ENCODE measurements around the gene LINS1.

LINS1 gene

GRCh38 chr15:100544338-100544841, 57.6 kb downstream of the LINS1 start:
- no peaks in the 10 kb centered on the region for H3K9me3 ChIP-seq
- intact Hi-C loops (cut with DNase I; ENCODE audit: low total_unique reads), result no loop called here
- H3K36me3 ChIP-seq, result no peaks in the 10 kb centered on the region
- H3K4me1 ChIP-seq, result no peaks in the 10 kb centered on the region
- no peak for DNase-seq
- TF ChIP-seq CTCF (IDR thresholded peaks at IDR 0.05), result no peak
- H3K4me3 ChIP-seq, result no peak overlapping the region
- peaks cover 0 to 15% of the 10 kb centered on the region in 2 donors for H3K27me3 ChIP-seq
- no peak overlapping the region for H3K27ac ChIP-seq

DNA sequence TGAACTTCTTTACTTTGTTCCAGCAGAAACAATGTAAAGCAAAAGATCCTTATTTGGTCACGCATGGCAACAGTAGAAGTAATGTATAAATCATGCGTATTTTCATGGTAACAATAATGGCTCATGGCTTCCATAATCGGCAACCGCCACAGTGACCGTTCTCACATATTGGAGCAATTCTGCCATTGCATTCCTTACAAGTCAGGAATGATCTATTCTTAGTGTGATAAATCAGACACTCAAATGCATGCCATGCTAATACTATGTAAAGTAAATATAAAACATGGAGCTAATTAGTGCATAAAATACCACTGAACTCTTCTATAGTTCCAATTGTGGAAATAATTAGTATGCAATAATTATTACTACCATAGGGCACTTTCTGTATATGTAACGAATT, 59.7 kb downstream of the LINS1 start:
- Histone ChIP-seq H3K4me1 (no peaks in the 10 kb centered on the region), H3K36me3 (no peaks in the 10 kb centered on the region), H3K27ac (no peak overlapping the region), H3K27me3 (peaks cover 0 to 15% of the 10 kb centered on the region in 2 donors), H3K9me3 (peaks cover 0 to 6% (median 0%) of the 10 kb centered on the region in 3 donors), H3K4me3 (no peak overlapping the region)
- intact Hi-C loops (cut with DNase I; ENCODE audit: low total_unique reads), result no loop called here
- TF ChIP-seq CTCF (IDR thresholded peaks at IDR 0.05), result no peak
- DNase-seq, result no peak

GRCh38 chr15:100537331-100537730, 64.7 kb downstream of the LINS1 start:
- H3K27ac ChIP-seq, result no peak overlapping the region
- DNase-seq, result no peak
- intact Hi-C loops (cut with DNase I; ENCODE audit: low total_unique reads), result no loop called here
- no peak overlapping the region for H3K4me3 ChIP-seq
- peaks cover 0 to 5% of the 10 kb centered on the region in 2 donors for H3K27me3 ChIP-seq
- no peaks in the 10 kb centered on the region for H3K36me3 ChIP-seq
- H3K4me1 ChIP-seq, result no peaks in the 10 kb centered on the region
- no peak for TF ChIP-seq CTCF (IDR thresholded peaks at IDR 0.05)
- peaks cover 0 to 6% (median 0%) of the 10 kb centered on the region in 3 donors for H3K9me3 ChIP-seq

- H3K4me3 ChIP-seq, result no peak overlapping the region
- intact Hi-C loops (cut with DNase I; ENCODE audit: low total_unique reads), result no loop called here
- no peak overlapping the region for H3K27ac ChIP-seq
- no peaks in the 10 kb centered on the region for H3K4me1 ChIP-seq
- peaks cover 0 to 5% of the 10 kb centered on the region in 2 donors for H3K27me3 ChIP-seq
- DNase-seq, result no peak
- no peak for TF ChIP-seq CTCF (IDR thresholded peaks at IDR 0.05)
- H3K36me3 ChIP-seq, result no peaks in the 10 kb centered on the region
- H3K9me3 ChIP-seq, result peaks cover 0 to 6% (median 0%) of the 10 kb centered on the region in 3 donors
These were observed 65.3 kb downstream of the LINS1 start for GRCh38 chr15:100536733-100537132.

DNA sequence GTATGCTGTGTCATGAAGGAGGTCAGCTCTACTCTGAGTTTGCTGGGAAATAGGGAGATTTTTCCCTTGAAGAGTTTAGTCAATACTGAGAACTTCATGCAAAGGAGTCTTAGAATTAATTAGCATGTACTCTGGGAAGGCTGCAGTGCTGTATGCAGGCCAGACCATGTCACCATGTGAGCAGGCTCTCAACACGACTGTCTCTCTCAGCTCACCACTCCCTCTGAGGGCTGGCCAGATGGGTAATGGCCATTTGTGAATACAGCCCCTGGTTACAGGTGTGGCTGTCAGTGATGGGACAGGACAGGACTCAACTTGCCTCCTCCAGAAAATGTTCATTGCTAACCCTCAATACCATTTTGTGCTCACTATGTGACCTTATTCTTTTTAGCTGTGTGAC, 68.1 kb downstream of the LINS1 start:
- Histone ChIP-seq H3K27me3 (peaks cover 0 to 9% of the 10 kb centered on the region in 2 donors), H3K4me3 (no peak overlapping the region), H3K27ac (no peak overlapping the region), H3K36me3 (no peaks in the 10 kb centered on the region), H3K9me3 (peaks cover 0 to 6% (median 0%) of the 10 kb centered on the region in 3 donors), H3K4me1 (no peaks in the 10 kb centered on the region)
- TF ChIP-seq CTCF (IDR thresholded peaks at IDR 0.05), result no peak
- DNase-seq, result no peak
- intact Hi-C loops (cut with DNase I; ENCODE audit: low total_unique reads), result no loop called here

- H3K4me1 ChIP-seq, result peaks cover 0 to 3% (median under 1%) of the 10 kb centered on the region in 4 donors
- no peak overlapping the region for H3K4me3 ChIP-seq
- H3K9me3 ChIP-seq, result no peaks in the 10 kb centered on the region
- H3K36me3 ChIP-seq, result no peaks in the 10 kb centered on the region
- intact Hi-C loops (cut with DNase I; ENCODE audit: low total_unique reads), result no loop called here
- TF ChIP-seq CTCF (IDR thresholded peaks at IDR 0.05), result no peak
- H3K27me3 ChIP-seq, result peaks cover 0 to 9% of the 10 kb centered on the region in 2 donors
- H3K27ac ChIP-seq, result no peak overlapping the region
- no peak for DNase-seq
These were observed 70.1 kb downstream of the LINS1 start for GRCh38 chr15:100531823-100532327.
